Adrenal gland (tissue), 12 donors: ENCODE measurements around the gene TEFM. TPM values are rescaled to one million over a fixed set of nuclear protein-coding genes. Genes with fewer than 3 reads are reported as not detected.

Source experiments
- DNase-seq, 7 donors: peaks; one replicate each; pipeline ENCODE4 v3.0.0-alpha.2; 2019 to 2020
- H3K27ac ChIP-seq, 5 donors: fragments of 200-600 bp; sonication (generic) in 4 of 5; 1 replicate in 3 of 5; 2 replicates in 2 of 5; pipeline versions ENCODE4 v1.5.1 to v1.8.0; 2016 to 2020; ENCODE audit warnings: mild to moderate bottlenecking in 1 of 5
- H3K27me3 ChIP-seq: fragments of 200-600 bp; 2 replicates; pipeline ENCODE4 v1.8.0; 2021
- H3K36me3 ChIP-seq, 2 donors: fragments of 200-600 bp; replicated peaks in 1 of 2; 1 replicate in 1 of 2; 2 replicates in 1 of 2; pipeline versions ENCODE4 v1.5.1 to v1.8.0; 2018 to 2022
- H3K4me1 ChIP-seq, 2 donors: fragments of 200-600 bp; replicated peaks in 1 of 2; 1 replicate in 1 of 2; 2 replicates in 1 of 2; pipeline versions ENCODE4 v1.5.1 to v1.8.0; 2018 to 2021
- H3K4me3 ChIP-seq, 4 donors: fragments of 200-600 bp; sonication (generic) in 3 of 4; one replicate each; pipeline ENCODE4 v1.5.1; 2016 to 2018
- H3K9me3 ChIP-seq, 3 donors: fragments of 200-600 bp; sonication (generic) in 1 of 3; replicated peaks in 1 of 3; 1 replicate in 2 of 3; 2 replicates in 1 of 3; pipeline versions ENCODE4 v1.5.1 to v1.8.0; 2016 to 2021
- CTCF ChIP-seq, 6 experiments: fragments of 450-650 bp in 4 of 6; fragments of 200-600 bp in 2 of 6; sonication (generic) in 1 of 6; IDR thresholded peaks; 1 replicate in 5 of 6; 2 replicates in 1 of 6; pipeline versions ENCODE4 v1.5.1 to v1.8.0; 2016 to 2021; ENCODE audit warnings: antibody characterized with exemption in 6 of 6, mild to moderate bottlenecking in 2 of 6, moderate library complexity in 1 of 6
- POLR2A ChIP-seq, 2 donors: fragments of 450-650 bp; IDR thresholded peaks; one replicate each; pipeline ENCODE4 v1.6.1; 2017; ENCODE audit warnings: antibody characterized with exemption in 2 of 2, mild to moderate bottlenecking in 2 of 2, moderate library complexity in 1 of 2
- WGBS, 4 donors: extraction: QIAGEN DNeasy Blood & Tissue Kit in 2 of 4; methylation state at CpG; one replicate each; pipeline versions ENCODE4 v1.1.5 to v1.1.7; 2013 to 2017; 5-methylcytosine and 5-hydroxymethylcytosine counted together
- intact Hi-C, 2 donors: fragments of 100-400 bp; cut with DNase I; formaldehyde crosslinking; loops; one replicate each; pipeline versions ENCODE4 v1.14.1 to v1.15.0; 2022 to 2023
- polyA plus RNA-seq, 3 donors: library from polyadenylated mRNA; stranded (reverse); fragments of 200-250 nt in 2 of 3; fragments of 350-450 nt in 1 of 3; fragmentation: Illumina TruSeq in 1 of 3; extraction: RNeasy Lipid Tissue Mini Kit (QIAGEN cat#74804) in 1 of 3; gene quantifications; one replicate each; pipeline ENCODE4 v1.2.3, GENCODE V29; 2013 to 2014
- total RNA-seq, 9 donors: library from RNA; depleted of rRNA in 4 of 9; stranded (reverse); fragments of >200 nt in 4 of 9; fragments of 120-200 nt in 1 of 9; fragmentation: NEBNext Ultra II Directional in 1 of 9; extraction: Animal tissue kit (Norgen Biotek cat#: 25700) in 1 of 9; gene quantifications; one replicate each; pipeline versions ENCODE4 v1.1.0 to v1.2.4, GENCODE V29; 2013 to 2023
- donor health status: healthy with polysubstance abuse.
- donor health status: Bipolar disorder and iron deficiency.
- donor health status: DM: yes; HTN: yes; CAD: no.
- donor health status: DM: no; HTN: no; CAD: no.
- donor health status: DM: no; HTN: no; CAD: no.
- donor health status: DM: yes; HTN: yes; CAD: no.

The TEFM gene
- total and polyA plus RNA-seq, 12 donors = 6.1 to 28.2 (median 12.2) TPM

- intact Hi-C loops = no loop called here
- 2 to 3% (median 2%) methylated on average over 9 to 66 of the region's 66 CpGs for WGBS, 4 donors
- DNase-seq = no peak
- H3K4me1 ChIP-seq = peaks cover 9 to 18% of the 10 kb centered on the region in 2 donors
- peak overlapping the region in 2 of 4 donors; percentile 30 to 65 for H3K4me3 ChIP-seq
- no peaks in the 10 kb centered on the region for H3K9me3 ChIP-seq
- H3K27ac ChIP-seq = peak overlapping the region in 4 of 5 donors; percentile 5 to 85 (median 38)
- TF ChIP-seq POLR2A (IDR thresholded peaks at IDR 0.05) = no peak
- TF ChIP-seq CTCF (IDR thresholded peaks at IDR 0.05) = no peak
- no peaks in the 10 kb centered on the region for H3K36me3 ChIP-seq
- peaks cover 11% of the 10 kb centered on the region for H3K27me3 ChIP-seq
Measured at GRCh38 chr17:30922235-30923030, 16.4 kb upstream of the TEFM start.

- Histone ChIP-seq H3K27me3 (peaks cover 11% of the 10 kb centered on the region), H3K36me3 (no peaks in the 10 kb centered on the region), H3K27ac (peak within 1 kb of the TSS in 4 of 5 donors; percentile 5 to 85 (median 38)), H3K4me1 (peaks cover 9 to 18% of the 10 kb centered on the region in 2 donors), H3K4me3 (peak within 1 kb of the TSS in 2 of 4 donors; percentile 30 to 65), H3K9me3 (no peaks in the 10 kb centered on the region)
- 3 to 23% (median 7%) methylated on average over 3 to 60 of the region's 60 CpGs for WGBS, 4 donors
- peak; percentile 45 to 67 (median 51) for DNase-seq
- no peak for TF ChIP-seq CTCF (IDR thresholded peaks at IDR 0.05)
- peak; percentile 12 to 20 for TF ChIP-seq POLR2A (IDR thresholded peaks at IDR 0.05)
- intact Hi-C loops = no loop called here
Measured at GRCh38 chr17:30921544-30922196, 15.6 kb upstream of the TEFM start, which contains the start of gene ADAP2. Gene ADAP2 (plus strand): TSS chr17:30921945. CDS start chr17:30922015, 70 bp downstream.

GRCh38 chr17:30920683-30921543 is 14.9 kb upstream of the TEFM start:
- Histone ChIP-seq H3K27ac (peak overlapping the region in 1 of 5 donors; percentile 85), H3K27me3 (peaks cover 10% of the 10 kb centered on the region), H3K4me1 (peaks cover 9 to 18% of the 10 kb centered on the region in 2 donors), H3K36me3 (no peaks in the 10 kb centered on the region), H3K9me3 (no peaks in the 10 kb centered on the region), H3K4me3 (peak overlapping the region in 1 of 4 donors; percentile 65)
- no peak for TF ChIP-seq POLR2A (IDR thresholded peaks at IDR 0.05)
- TF ChIP-seq CTCF (IDR thresholded peaks at IDR 0.05) = no peak
- WGBS, 4 donors = 80 to 85% (median 82%) methylated on average over 11 of the region's 11 CpGs
- DNase-seq = no peak
- intact Hi-C loops = no loop called here
